CD4-positive, alpha-beta T cell treated with Interleukin-1 beta for 1 hour (primary cell): Measurements from ENCODE around the gene SPP2.

Experiments used
- DNase-seq, 2 donors: peaks; one replicate each; pipeline ENCODE4 v3.0.0-alpha.2; 2020 to 2022

Gene SPP2

DNA sequence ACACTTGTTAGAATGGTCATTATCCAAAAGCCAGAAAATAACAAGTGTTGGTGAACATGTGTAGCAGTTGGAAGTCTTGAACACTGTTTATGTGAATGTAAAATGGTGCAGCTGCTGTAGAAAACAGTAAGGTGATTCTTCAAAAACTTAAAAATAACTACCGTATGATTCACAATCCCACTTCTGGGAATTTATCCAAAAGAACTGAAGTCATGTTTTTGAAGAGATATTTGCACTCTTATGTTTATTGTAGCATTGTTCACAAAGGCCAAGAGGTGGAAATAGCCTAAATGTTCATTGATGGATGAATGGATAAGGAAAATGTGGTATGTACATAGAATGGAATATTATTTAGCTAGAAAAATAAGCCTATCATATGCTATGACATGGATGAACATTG is 6.3 kb upstream of the SPP2 start:
- DNase-seq, result no peak

DNA sequence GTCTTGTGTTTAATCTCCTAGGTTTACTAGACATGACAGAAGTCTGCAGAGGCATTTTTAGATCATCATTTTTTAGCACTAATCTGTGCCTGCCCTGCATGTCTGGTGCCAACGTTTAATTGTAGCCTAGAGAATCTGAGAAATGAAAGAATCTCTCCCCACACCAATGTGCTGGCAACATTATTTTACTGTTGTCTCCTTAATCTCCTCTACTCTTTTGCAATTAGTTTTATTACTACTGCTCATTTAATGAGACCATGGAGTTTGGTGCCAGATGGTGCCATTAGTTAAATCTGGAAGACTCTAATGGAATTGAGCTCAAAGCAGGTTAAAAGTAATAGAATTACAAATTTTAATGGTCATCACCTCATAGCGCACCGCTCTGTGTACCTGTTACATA is 4.0 kb upstream of the SPP2 start:
- no peak for DNase-seq

DNA sequence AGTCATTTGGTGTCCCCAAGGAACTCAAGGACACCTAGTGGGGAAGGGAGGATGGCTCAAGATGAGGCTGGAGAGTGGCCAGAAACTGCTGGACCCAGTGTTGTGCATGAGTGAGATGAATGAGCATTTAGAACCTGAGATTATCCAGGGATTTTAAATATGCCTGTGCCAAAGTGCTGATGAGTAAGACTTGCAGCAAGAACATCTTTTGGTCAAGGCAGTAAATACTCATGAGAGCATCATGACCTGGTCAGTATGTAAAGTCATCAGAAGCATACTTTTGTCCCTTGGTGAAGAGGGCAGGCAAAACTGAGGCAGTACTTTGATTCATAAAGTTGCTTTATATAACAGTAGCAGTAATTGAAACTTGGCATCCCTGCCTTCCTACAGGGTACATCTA is 3.1 kb upstream of the SPP2 start:
- no peak for DNase-seq

DNA sequence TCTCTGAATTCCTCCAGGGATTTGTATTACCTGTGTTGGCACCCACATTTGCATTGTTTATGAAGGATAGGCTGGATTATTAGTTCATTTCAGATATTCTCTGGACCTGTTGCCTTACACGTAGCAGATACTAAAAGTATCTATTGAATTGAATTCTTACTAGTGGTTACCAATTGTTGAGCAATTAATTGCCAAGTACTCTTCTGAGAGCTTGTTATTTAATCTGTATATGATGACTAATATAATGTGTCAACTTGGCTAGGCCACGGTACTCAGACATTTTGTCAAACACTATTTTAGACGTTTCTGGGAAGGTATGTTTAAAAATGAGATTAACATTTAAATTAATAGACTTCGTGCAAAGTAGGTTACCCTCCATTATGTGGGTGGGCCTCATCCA is 2.5 kb upstream of the SPP2 start:
- DNase-seq, result no peak

DNA sequence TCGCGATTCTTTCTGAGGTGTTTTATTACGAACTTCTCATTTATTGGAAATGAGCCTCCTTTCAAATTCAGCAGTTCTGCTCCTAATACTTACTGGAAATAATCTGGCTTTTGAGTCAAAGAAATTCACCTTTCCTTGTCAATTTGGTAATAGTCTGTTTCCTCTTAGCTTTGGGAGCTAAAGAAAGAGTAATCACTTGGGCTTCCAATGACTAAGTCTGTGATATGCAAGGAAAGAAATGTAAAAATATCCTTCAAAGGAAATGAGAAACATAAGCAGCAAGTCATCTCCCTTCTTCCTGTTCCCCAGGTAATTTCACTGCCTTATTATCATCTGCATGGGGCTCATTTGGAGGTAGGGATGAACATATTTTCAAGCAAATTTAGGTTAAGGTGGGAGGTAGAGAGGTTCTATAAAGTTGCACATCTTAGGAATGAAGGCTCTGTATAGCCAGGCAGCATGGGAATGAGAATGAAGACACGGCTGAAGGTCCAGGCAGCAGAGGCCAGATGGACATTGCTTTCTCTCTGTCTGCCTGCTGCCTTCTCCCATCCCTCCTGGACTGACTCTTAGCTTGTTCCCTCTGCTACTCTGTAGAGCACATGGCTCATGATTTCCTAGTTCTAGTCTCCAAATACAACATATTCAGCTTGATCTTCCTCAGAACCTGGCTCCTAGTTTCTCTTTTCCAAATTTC is 1.0 kb downstream of the SPP2 start:
- no peak for DNase-seq

DNA sequence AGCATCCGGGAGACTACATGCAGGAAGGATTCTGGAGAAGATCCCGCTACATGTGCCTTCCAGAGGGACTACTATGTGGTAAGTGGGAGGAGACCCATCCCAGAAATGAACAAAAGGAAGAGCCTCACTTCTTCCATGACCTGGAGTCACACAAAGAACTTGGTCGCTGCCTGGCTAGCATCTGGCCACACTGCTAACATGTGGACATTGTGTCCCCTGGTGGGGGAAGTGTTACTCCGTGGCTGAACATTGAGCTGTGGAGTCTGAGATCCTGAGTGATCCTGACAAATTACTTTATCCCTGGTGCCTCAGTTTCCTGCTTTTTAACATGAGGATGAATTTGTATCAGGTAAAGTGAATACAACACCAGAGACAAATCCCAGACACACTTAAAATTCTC is 8.4 kb downstream of the SPP2 start:
- no peak for DNase-seq

DNA sequence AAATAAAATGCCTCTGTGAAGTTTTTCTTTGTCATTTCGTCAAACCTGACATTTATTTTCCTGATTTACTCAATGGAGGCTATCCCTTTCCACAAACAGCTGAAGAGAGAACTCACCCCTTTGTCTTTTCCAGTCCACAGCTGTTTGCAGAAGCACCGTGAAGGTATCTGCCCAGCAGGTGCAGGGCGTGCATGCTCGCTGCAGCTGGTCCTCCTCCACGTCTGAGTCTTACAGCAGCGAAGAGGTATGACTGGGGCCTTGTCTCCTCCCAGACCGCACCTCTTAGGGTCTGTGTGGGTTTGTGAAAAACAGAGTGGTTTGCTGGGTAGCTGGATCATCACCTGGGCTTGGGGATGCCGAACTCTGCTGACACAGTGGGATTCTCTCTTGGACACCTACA is 9.7 kb downstream of the SPP2 start:
- DNase-seq, result no peak

DNA sequence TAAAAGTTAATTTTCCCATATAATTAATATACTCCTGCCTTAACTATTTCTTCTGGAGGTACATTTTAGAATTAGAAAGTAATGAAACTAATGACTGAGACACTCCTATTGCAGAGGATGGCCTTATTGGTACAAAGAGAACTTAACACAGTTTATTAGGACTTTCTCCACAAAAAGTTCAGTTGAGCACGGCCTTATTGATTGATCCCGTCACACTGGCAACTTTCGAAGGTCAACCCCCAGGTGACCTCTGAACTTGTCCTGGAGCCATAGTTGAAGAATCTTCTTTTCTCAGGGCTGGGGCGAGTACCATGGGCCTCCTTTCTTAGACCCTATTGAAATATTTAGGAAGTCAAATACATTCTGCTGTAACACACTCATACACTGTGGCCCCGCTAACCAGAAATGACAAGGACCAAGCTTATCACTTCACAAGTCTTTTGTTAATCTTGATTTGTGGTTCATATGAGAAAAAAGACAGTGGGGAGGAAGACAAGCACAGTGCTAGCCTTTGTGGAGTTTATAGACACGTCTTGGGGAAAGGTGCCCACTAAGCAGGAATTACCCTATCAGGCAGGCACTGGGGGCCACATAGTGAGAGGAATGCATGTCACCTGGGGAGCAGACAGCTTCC is 11.2 kb downstream of the SPP2 start:
- no peak for DNase-seq

DNA sequence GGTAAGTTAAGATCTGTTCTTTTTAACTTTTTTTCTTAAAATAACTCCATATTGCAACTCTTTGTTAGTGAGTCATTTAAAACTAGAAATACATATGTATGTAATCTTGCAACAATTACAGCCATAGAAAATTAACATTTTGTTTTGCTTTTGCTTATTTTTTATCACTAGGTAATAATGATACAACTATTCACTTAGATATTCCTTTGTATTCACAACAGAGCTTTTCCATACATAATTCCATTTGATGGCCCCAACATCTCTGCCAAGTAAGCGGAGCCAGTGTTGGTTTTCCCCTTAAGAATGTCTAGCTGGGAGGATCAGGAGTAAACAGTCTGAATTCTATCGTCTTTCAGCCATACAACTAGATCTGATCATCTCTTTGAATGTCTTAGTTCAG is 16.1 kb downstream of the SPP2 start:
- DNase-seq, result no peak

DNA sequence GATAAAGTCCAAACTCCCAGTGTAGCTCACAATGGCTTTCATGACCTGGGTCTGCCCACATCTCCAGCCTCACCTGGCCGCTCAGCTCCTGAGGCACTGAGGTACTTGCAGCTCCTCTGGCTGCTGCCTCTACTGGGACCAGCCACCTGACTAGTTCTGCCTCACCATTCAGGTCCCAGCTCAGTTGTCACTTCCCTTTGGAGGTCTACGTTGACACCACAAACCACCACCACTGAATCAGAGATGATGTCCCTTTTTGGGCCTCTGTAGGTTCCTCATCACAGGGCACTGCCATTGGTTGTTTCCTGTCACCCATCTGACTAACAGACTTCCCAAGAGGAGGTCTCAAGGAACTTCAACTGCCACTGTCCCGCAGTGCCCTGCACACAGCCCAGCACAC is 21.2 kb downstream of the SPP2 start:
- peak; percentile 16 to 24 for DNase-seq

DNA sequence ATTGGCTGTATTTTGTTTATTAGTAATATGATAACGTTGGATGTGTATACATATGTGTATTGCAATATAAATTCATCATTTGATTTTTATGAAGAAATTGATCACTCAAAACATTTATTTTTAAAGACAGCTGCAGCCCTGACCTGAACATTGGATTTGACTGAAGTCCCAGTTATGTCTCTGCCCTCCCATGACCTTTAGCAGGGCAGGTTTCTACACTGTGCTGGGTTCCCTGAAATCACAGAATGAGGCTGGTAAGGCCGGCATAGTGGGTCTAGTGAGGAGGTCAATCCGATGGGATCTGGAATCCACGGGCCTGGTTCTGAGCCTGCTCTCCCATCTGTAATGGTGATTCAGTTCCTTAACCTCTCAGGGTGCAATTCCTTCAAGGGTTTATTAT is 22.0 kb downstream of the SPP2 start:
- no peak for DNase-seq

DNA sequence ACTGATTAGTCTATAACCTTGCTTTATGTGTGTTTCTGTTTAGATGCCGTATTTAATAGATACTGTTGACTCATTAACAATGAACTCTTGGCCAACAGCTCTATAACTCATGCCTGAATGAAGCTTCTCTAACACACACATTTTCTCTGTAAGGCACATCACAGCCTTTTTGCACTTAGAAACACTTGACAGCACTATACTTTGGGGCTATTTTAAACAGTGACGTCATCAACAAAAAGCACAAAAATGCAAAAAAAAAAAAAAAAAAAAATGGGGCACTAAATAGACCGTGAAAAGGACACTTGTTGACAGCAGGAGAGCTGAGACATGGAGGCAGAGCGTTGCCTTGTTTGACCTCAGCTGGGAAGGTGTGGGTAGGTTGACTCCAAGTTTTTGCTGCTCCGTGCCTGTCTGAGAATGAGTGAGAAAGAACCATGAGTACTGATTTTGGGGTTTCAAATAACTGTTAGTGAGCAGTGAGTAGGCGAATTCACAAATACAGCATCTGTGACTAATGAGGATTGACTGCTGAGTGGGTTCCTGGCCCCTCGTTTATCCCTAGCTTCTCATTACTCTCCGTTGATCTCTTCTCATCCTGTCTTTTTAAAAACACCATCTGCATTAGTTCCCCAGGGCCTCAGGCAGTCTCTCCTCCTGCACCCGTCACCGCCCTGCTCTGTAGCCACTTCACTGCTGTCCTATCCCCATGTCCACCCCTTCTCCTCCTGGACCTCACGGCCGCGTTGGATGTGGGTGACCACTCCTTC is 24.4 kb downstream of the SPP2 start:
- no peak for DNase-seq

DNA sequence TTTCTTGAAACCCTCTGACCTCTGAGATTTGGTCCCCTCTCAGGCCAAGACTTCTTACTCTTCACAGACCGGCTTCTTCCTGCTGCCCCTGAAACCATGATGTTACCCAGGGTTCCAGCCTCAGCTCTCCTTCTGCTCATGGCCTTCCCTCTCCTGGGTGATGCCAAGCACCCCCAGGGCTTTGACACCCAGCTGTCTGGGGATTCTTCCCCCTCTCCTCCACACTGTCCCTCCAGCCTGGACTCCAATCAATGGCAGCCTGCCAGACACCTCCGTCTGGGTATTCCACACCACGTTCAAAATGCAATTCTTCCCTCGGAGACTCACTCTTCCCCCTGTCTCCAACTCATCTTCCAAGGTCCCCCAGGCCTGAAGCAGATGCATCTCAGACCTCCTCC is 25.0 kb downstream of the SPP2 start:
- DNase-seq, result no peak

DNA sequence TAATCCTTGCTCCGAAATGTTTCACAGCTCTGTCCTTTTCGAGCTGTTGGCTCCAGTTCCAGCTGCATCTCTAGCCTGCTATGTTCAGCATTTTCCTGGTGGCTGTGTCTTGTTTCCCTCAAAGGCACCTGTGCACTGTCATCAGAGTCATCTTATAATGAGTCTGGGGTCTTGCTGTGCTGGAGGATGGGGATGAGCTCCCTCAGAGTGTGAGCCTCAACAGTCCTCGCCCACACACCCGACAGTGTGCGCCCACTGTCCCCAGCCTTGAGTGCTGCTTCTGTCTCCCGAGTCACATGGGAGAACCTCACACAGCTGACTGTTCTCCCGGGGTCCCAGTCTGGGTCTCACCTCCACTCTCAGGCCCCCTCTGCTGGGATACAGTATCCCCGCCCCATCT is 25.4 kb downstream of the SPP2 start:
- no peak for DNase-seq

DNA sequence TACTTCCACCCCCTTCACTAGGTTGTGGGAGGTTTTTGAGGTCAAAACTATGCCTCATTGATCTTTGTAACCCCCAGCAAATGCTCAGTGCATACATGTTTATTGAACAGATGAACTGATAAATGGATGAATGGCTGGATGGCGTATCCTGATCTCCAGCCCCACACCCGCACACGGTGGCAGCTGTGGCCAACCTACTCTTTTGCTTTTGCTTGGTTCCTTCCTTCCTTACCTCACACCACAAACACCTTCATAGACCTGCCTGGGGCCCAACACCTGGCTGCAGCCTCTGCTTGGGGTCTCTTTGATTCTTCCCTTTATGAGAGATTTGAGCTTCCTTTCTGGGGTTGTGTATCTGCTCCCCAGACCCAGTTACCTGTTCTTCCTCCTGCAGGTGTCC is 25.9 kb downstream of the SPP2 start:
- no peak for DNase-seq

DNA sequence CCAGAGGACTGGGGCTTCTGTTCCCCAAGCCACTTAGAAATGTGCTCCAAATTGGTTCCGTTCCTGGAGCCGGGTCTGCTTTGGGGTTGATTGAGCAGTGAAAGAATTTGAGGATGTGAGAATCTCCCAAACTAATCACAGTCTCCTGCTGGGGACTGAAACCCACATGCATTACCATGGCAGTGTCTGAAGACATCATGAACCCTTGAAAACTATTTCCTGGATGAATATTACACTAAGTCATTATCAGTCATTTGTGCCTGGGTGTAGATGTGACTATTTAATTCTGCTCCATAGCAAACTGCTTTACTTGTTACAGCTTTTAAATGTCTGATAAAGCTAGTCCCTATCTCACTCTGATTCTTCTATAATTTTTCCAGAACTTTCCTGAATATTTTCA is 27.6 kb downstream of the SPP2 start:
- no peak for DNase-seq

DNA sequence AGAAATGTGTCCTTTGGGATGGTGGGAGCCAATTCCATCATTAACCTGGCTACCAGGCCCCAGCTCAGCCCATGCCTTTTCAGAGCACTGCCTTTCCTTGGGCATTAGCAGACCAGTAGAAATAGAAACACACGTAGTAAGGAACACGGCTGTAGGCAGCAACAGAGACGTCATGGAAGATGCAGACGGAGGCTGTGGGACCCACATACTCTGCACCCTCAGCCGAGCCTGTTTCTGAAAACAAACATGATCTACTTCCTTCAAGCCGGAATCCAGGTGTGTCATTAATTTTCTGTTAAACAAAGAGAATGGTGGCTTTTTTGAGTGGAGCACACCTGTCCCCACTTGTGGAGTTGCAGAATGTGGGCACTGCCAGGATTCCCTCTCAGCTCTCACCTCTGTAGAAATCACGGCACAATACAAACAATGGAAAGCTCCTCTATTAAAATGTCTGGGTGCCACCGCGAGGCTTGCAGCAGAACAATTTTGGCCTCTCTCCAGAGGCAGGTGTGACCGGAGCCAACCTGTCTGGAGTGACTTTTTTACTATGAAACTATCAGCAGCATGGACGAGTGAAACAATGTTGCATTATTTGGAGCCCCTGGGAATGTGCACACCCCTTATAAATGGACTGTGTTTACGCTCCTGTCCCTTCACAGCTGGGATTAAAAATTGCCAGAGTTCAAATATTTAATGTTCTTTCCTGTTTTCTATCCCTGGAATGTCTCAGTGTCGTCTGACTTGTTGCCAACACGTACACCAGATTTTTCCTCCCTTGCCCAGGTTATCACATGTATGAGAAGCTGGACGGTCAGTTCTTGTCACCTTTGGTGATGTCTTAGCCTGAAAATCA is 31.7 kb downstream of the SPP2 start:
- no peak for DNase-seq

DNA sequence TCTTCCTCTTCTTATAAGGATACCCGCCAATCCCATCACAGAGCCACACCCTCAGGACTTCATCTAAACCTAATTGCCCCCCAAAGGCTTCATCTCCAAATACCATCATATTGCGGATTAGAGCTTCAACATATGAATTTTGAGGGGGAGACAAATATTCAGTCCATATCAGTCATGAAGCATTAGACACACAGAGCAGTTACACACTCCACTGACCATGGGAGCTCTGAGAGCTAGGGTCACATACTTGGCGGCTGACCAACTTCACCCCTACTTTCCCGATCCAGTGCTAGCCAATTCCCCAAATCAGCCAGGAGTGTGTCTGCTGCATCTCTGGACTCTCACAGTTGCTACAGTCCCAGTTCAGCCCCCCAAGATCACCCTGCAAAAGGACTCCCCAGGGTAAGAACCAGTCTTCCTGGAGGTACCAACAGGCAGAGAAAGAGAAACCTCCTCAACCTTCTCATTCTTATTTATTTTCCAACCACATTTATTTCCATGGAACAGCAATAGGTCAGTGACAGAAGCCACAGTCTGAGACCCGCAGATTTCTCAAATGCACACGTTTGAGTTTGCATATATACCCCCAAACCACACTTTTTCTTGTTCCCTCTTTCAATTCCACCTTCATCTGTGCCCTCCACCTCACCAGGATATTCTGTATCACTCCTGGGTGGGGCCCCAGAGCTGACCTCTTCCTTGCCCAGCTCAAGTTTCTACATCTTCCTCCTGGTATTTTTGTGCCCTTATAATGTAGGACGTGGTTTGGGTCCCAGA is 33.3 kb downstream of the SPP2 start:
- DNase-seq, result no peak

DNA sequence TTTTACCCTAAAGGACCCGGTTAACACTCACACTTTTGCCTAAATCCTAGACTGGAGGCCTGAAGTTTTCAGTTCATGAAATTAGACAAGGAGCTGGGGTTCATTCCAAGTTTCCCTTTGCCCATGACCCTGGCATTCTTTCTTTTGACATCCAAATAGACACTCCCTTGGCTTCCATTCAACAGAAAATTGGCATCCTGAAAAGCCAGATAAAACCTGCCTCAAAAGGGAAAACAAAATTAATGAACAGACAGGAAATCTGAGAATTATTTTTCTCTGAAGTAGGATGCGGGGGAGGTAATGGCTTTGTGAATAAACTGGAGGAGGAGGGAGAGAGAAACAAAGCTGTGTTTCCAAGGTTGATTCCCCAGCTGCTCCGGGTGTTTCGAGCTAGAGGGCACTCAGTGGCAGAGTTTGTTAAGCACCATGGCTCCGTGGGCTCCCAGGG is 41.0 kb downstream of the SPP2 start:
- DNase-seq, result no peak

DNA sequence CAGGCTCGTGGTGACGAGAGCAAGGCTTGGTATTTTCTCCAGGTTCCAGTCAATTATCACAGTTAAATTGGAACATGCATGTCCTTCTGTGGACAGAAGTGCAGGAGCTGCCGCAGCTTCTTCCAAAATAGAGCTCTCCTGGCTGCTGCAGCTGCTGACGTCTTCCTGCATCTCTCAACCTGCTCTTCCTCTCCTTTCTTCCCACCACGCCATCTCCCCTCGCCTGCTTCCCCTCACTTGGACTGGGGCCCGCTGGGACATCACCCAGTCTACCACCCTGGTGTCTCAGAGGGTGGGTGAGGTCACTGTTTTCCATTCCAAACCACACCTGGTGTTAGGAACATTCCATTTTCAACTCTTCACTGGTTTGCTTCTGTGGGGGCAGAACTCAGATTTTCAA is 41.4 kb downstream of the SPP2 start:
- no peak for DNase-seq

DNA sequence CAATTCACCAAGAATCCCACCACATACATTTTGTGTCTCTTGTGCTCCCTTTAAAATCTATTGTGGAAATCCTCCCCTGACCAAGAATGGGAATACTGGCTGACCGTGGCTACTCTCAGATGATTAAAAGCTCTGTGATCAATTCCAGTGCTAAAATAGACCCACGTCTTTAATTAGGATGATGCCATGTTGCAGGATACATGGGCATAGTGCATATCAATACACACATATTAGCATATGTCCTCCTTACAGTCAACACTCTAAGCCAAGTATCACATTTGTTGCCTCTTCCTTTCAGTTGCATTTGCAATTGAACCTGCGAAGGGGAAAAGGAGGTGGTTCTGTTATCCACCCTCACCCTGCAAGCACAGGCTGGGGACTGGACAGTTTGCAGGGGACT is 41.8 kb downstream of the SPP2 start:
- DNase-seq, result no peak

DNA sequence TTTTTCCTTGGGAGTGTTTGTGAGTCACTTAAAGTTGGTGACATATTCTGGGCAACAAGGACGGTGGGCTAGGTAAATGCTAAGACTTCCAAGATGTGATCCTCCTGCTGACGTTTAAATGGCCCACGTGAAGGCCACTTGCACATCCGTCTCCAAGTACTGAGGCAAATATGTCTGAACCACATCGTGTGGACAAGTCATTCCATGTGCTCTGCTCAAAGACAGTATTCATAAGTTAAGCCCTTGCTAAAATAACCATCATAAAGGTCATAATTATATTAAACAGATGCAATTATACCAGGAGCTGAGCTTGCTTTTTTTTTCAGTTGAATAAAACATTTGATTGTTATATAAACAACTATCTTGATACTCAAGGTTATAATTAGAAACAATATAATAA is 44.8 kb downstream of the SPP2 start:
- no peak for DNase-seq

DNA sequence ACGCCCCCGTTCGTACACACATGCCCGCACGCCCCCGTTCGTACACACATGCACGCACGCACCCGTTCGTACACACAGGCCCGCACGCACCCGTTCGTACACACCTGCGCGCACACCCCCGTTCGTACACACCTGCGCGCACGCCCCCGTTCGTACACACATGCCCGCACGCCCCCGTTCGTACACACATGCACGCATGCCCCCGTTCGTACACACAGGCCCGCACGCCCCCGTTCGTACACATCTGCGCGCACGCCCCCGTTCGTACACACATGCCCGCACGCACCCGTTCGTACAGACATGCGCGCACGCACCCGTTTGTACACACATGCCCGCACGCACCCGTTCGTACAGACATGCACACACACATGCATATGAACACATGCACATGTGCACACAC is 45.7 kb downstream of the SPP2 start:
- DNase-seq, result no peak
